ENCODE results near the gene ITSN2. TPM values are rescaled to one million over a fixed set of nuclear protein-coding genes. Genes with fewer than 3 reads are reported as not detected.

Gene ITSN2
- total and polyA plus RNA-seq, 12 donors: 35.1 to 108 (median 59.8) TPM

DNA sequence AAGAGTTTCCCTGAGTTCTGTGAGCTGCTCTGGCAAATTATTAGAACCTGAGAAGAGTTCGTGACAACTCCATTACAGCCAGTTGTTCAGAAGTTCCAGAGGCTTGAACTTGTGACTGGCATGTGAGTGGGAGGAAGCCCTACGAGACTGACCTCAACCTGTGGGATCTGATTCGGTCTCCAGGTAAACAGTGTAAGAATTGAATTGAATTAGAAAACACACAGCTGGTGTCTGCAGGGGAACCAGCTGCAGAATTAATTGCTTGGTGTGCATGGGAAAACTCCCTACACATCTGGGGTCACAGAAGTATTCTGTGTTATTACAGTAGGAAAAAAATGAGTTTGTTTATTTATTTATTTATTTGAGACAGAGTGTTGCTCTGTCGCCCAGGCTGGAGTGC lies 14.0 kb upstream of the ITSN2 start:
- Histone ChIP-seq H3K4me1 (replicated peaks in 1 of 2) (no peaks in the 10 kb centered on the region), H3K4me3 (no peak overlapping the region), H3K9me3 (replicated peaks in 1 of 3) (no peaks in the 10 kb centered on the region), H3K27ac (no peak overlapping the region), H3K27me3 (no peaks in the 10 kb centered on the region), H3K36me3 (replicated peaks in 1 of 2) (no peaks in the 10 kb centered on the region)
- TF ChIP-seq, protein P1, sequence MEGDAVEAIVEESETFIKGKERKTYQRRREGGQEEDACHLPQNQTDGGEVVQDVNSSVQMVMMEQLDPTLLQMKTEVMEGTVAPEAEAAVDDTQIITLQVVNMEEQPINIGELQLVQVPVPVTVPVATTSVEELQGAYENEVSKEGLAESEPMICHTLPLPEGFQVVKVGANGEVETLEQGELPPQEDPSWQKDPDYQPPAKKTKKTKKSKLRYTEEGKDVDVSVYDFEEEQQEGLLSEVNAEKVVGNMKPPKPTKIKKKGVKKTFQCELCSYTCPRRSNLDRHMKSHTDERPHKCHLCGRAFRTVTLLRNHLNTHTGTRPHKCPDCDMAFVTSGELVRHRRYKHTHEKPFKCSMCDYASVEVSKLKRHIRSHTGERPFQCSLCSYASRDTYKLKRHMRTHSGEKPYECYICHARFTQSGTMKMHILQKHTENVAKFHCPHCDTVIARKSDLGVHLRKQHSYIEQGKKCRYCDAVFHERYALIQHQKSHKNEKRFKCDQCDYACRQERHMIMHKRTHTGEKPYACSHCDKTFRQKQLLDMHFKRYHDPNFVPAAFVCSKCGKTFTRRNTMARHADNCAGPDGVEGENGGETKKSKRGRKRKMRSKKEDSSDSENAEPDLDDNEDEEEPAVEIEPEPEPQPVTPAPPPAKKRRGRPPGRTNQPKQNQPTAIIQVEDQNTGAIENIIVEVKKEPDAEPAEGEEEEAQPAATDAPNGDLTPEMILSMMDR (IDR thresholded peaks at IDR 0.05): no peak
- no peak for TF ChIP-seq POLR2A (IDR thresholded peaks at IDR 0.05)
- no peak for DNase-seq
- intact Hi-C loops (cut with DNase I): no loop called here
- WGBS, 4 donors: 53 to 63% (median 56%) methylated on average over 3 of the region's 4 CpGs

DNA sequence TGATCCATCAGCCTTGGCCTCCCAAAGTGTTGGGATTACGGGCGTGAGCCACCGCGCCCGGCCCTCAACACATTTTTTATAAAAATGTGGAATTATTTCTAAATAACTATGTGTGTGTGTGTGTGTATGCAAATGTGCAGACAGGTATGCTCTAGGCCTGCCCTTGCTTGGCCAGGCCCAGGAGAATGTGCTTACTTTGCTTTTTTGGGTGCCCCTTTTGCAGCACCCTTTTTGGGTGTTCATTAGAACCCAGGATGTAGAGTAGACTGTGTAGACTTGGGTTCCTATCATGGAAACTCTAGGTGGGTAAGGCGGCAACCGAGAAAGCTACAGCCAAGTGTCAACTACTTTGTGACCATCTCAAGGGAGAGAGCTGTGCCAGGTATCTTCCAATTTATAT lies 11.7 kb upstream of the ITSN2 start:
- Histone ChIP-seq H3K4me1 (replicated peaks in 1 of 2) (no peaks in the 10 kb centered on the region), H3K27me3 (no peaks in the 10 kb centered on the region), H3K9me3 (replicated peaks in 1 of 3) (no peaks in the 10 kb centered on the region), H3K4me3 (no peak overlapping the region), H3K27ac (no peak overlapping the region), H3K36me3 (replicated peaks in 1 of 2) (no peaks in the 10 kb centered on the region)
- TF ChIP-seq, protein P1 (IDR thresholded peaks at IDR 0.05): no peak
- no peak for TF ChIP-seq POLR2A (IDR thresholded peaks at IDR 0.05)
- intact Hi-C loops (cut with DNase I): no loop called here
- DNase-seq: no peak
- 81 to 96% (median 83%) methylated on average over 2 to 7 of the region's 7 CpGs for WGBS, 4 donors

DNA sequence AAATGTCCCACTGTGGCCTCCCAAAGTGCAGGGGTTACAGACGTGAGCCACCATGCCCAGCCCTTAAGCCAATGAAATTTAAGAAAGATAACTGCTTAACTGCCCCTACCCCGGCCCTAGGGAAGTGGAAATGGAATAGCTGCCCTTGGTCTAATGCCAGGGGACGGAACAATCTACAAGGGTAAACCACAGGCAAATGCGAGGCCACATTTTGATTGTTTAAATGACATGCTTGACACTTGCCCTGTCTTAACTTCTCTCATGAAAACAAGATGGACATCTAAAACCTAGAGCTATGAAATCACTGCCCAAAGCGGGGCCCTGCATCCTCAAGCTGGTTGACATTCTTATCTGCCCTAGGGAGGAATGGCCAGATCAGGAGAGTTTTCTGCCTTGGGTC lies 5.5 kb upstream of the ITSN2 start:
- H3K4me3 ChIP-seq: no peak overlapping the region
- WGBS, 4 donors: 27 to 32% (median 30%) methylated on average over 5 of the region's 5 CpGs

DNA sequence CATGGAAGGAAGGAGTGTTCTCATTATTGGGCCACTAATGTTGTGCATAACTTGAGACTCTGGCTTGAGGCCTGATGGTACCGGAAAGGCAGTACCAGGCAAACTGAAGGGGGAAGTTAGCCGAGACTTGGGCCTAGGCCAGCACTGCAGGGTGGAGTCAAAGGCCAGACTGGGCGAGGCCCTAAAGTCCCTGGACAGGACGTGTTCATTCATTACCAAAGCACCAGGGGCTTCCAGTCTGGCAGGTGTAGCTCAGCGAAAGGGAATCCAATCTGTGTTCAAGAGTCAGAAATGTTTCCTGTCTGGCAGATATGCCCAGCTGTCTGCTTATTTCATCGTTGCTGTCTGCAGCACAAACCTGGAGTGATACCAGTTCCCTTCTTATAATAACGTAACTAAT lies 4.7 kb upstream of the ITSN2 start:
- 38 to 51% (median 43%) methylated on average over 7 of the region's 7 CpGs for WGBS, 4 donors
- intact Hi-C loops (cut with DNase I): no loop called here
- DNase-seq: peak; percentile 52 to 85 (median 72)
- no peak overlapping the region for H3K4me3 ChIP-seq
- no peaks in the 10 kb centered on the region for H3K27me3 ChIP-seq
- TF ChIP-seq, protein P1 (IDR thresholded peaks at IDR 0.05): no peak
- TF ChIP-seq POLR2A (IDR thresholded peaks at IDR 0.05): no peak
- H3K9me3 ChIP-seq (replicated peaks in 1 of 3): no peaks in the 10 kb centered on the region
- no peaks in the 10 kb centered on the region for H3K36me3 ChIP-seq (replicated peaks in 1 of 2)
- H3K27ac ChIP-seq: peak overlapping the region in 3 of 5 donors; percentile 5 to 45 (median 10)
- H3K4me1 ChIP-seq (replicated peaks in 1 of 2): peaks cover 0 to 13% of the 10 kb centered on the region in 2 donors

More for the DNA sequence above, 5.5 kb upstream of the ITSN2 start:
- Histone ChIP-seq H3K9me3 (replicated peaks in 1 of 3) (no peaks in the 10 kb centered on the region), H3K36me3 (replicated peaks in 1 of 2) (no peaks in the 10 kb centered on the region), H3K4me1 (replicated peaks in 1 of 2) (peaks cover 0 to 13% of the 10 kb centered on the region in 2 donors), H3K27ac (no peak overlapping the region), H3K27me3 (no peaks in the 10 kb centered on the region)
- no peak for DNase-seq
- intact Hi-C loops (cut with DNase I): no loop called here
- TF ChIP-seq POLR2A (IDR thresholded peaks at IDR 0.05): no peak
- TF ChIP-seq, protein P1 (IDR thresholded peaks at IDR 0.05): no peak
